Daoy (cell line): ENCODE results near the gene KAT8. TPM values are rescaled to one million over a fixed set of nuclear protein-coding genes. Genes with fewer than 3 reads are reported as not detected.
A peak's percentile ranks its signal among the peaks of the same experiment; 100 is the strongest.

Experiments used
- DNase-seq: peaks from one replicate; pipeline ENCODE4 v3.0.0-alpha.2; 2015; ENCODE audit warnings: low read depth
- total RNA-seq: library from RNA; depleted of rRNA; stranded (reverse); fragments of >200 nt; shearing (Covaris generic); gene quantifications from 2 replicates; pipeline ENCODE4 v1.2.3, GENCODE V29; 2014; rRNA removed

The KAT8 gene
- total RNA-seq: 39.9 and 44.6 TPM in 2 replicates

GRCh38 chr16:31117384-31118222, at the start of gene KAT8:
Gene KAT8 (plus strand): TSS chr16:31117664. CDS start chr16:31117682, 18 bp downstream.
- peak; percentile 98 for DNase-seq

- peak; percentile 59 for DNase-seq
These were observed 45.6 kb upstream of the KAT8 start for GRCh38 chr16:31071861-31072260.

- peak; percentile 55 for DNase-seq
These were observed 44.8 kb upstream of the KAT8 start for GRCh38 chr16:31072540-31073141.

- DNase-seq: peak; percentile 92
These were observed 44.1 kb upstream of the KAT8 start for GRCh38 chr16:31073142-31073969.

GRCh38 chr16:31073970-31074813, 43.3 kb upstream of the KAT8 start, which contains the start of the genes ZNF646 and ZNF668:
Gene ZNF646 (plus strand): TSS chr16:31074422. CDS start chr16:31076325, 1,903 bp downstream.
Gene ZNF668 (minus strand): TSS chr16:31074240. CDS start chr16:31064459, 9,781 bp downstream.
- peak; percentile 99 for DNase-seq

GRCh38 chr16:31074814-31075183, 42.7 kb upstream of the KAT8 start:
- DNase-seq: no peak

GRCh38 chr16:31076319-31076718, 41.1 kb upstream of the KAT8 start:
- no peak for DNase-seq

GRCh38 chr16:31077024-31077423, 40.4 kb upstream of the KAT8 start:
- no peak for DNase-seq

- DNase-seq: no peak
These were observed 39.7 kb upstream of the KAT8 start for GRCh38 chr16:31077592-31078396.

GRCh38 chr16:31078597-31079341, 38.7 kb upstream of the KAT8 start:
- no peak for DNase-seq

GRCh38 chr16:31079342-31079944, 38.0 kb upstream of the KAT8 start:
- no peak for DNase-seq

GRCh38 chr16:31080035-31080629, 37.3 kb upstream of the KAT8 start:
- DNase-seq: no peak

GRCh38 chr16:31080756-31081419, 36.6 kb upstream of the KAT8 start:
- DNase-seq: no peak

GRCh38 chr16:31081428-31082351, 35.8 kb upstream of the KAT8 start:
- no peak for DNase-seq

GRCh38 chr16:31082368-31083045, 35.0 kb upstream of the KAT8 start:
- DNase-seq: no peak

GRCh38 chr16:31083081-31083480, 34.4 kb upstream of the KAT8 start:
- no peak for DNase-seq
